Chondrocyte (in vitro differentiated cells): ENCODE measurements around the gene SDHA. TPM values are rescaled to one million over a fixed set of nuclear protein-coding genes. Genes with fewer than 3 reads are reported as not detected.

Experiments used
- DNase-seq: peaks from one replicate; pipeline ENCODE4 v3.0.0; 2021; ENCODE audit warnings: mixed read lengths, low spot score
- H3K27ac Mint-ChIP-seq: one replicate; pipeline ENCODE4 v1.8.0; 2021; ENCODE audit warnings: mild to moderate bottlenecking, moderate library complexity, mixed read lengths; ENCODE audit not compliant: unreplicated experiment
- H3K27me3 Mint-ChIP-seq: 2 replicates; pipeline ENCODE4 v1.8.0; 2021; ENCODE audit warnings: low read depth, mixed read lengths
- H3K36me3 Mint-ChIP-seq: 2 replicates; pipeline ENCODE4 v1.8.0; 2021; ENCODE audit warnings: low read depth, mixed read lengths
- H3K4me1 Mint-ChIP-seq: 2 replicates; pipeline ENCODE4 v1.8.0; 2021; ENCODE audit warnings: low read depth, mild to moderate bottlenecking, mixed read lengths
- H3K4me3 Mint-ChIP-seq: one replicate; pipeline ENCODE4 v1.8.0; 2021; ENCODE audit warnings: mild to moderate bottlenecking, moderate library complexity, mixed read lengths; ENCODE audit not compliant: unreplicated experiment
- H3K9me3 Mint-ChIP-seq: 2 replicates; pipeline ENCODE4 v1.8.0; 2021; ENCODE audit warnings: low read depth, mixed read lengths
- CTCF ChIP-seq: fragments of 200-600 bp; sonication (generic); IDR thresholded peaks from 2 replicates; pipeline ENCODE4 v1.5.0; 2021; ENCODE audit warnings: antibody characterized with exemption, mild to moderate bottlenecking, moderate library complexity
- total RNA-seq: library from RNA; stranded (reverse); gene quantifications from 3 replicates; pipeline ENCODE4 v1.2.1, GENCODE V29; 2021

The SDHA gene
- total RNA-seq, 1 donor from 2014 or later: 81.5 TPM

DNA sequence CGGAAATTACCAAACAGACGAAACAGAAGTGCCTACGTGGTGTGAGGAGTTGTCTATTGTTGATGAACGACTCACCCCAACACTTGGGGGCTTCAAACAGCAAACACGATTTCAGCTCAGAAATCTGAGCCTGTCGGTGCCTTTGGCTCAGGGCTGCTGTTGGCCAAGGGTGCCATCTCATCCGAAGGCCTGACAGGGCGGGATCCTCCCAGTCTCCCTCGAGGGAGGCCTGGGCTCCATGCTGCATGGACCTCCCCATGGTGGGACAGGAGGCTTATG, 25.5 kb upstream of the SDHA start:
- Mint-ChIP-seq H3K4me1 (peaks cover 7% of the 10 kb centered on the region), H3K9me3 (no peaks in the 10 kb centered on the region), H3K36me3 (no peaks in the 10 kb centered on the region), H3K4me3 (no peak overlapping the region), H3K27me3 (no peaks in the 10 kb centered on the region), H3K27ac (no peak overlapping the region)
- no peak for TF ChIP-seq CTCF
- peak; percentile 53 for DNase-seq

- Mint-ChIP-seq H3K36me3 (no peaks in the 10 kb centered on the region), H3K4me3 (no peak overlapping the region), H3K27me3 (no peaks in the 10 kb centered on the region), H3K4me1 (peaks cover 6% of the 10 kb centered on the region), H3K9me3 (no peaks in the 10 kb centered on the region), H3K27ac (no peak overlapping the region)
- DNase-seq: peak; percentile 84
- TF ChIP-seq CTCF: no peak
Observed at GRCh38 chr5:192970-193831, 24.9 kb upstream of the SDHA start.

- Mint-ChIP-seq H3K27me3 (no peaks in the 10 kb centered on the region), H3K27ac (no peak overlapping the region), H3K4me1 (no peaks in the 10 kb centered on the region), H3K36me3 (peaks cover 2% of the 10 kb centered on the region), H3K4me3 (no peak overlapping the region), H3K9me3 (no peaks in the 10 kb centered on the region)
- DNase-seq: no peak
- no peak for TF ChIP-seq CTCF
Observed at GRCh38 chr5:194102-194501, 24.0 kb upstream of the SDHA start.

DNA sequence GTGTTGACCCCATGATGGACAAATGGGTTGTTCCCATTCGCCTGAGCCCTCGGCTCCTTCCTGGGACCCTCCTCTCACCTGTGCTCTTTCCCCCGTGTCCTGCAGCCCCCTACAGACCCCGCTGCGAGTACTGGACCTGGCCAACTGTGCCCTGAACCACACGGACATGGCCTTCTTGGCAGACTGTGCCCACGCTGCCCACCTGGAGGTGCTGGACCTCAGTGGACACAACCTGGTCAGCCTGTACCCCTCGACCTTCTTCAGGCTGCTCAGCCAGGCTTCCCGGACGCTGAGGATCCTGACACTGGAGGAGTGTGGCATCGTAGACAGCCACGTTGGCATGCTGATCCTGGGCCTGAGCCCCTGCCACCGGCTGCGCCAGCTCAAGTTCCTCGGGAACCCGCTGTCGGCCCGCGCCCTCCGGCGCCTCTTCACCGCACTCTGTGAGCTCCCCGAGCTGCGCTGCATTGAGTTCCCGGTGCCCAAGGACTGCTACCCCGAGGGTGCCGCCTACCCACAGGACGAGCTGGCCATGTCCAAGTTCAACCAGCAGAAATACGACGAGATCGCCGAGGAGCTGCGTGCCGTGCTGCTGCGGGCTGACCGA, 23.4 kb upstream of the SDHA start:
- H3K4me3 Mint-ChIP-seq: no peak overlapping the region
- no peaks in the 10 kb centered on the region for H3K4me1 Mint-ChIP-seq
- no peaks in the 10 kb centered on the region for H3K9me3 Mint-ChIP-seq
- peak; percentile 91 for DNase-seq
- no peak overlapping the region for H3K27ac Mint-ChIP-seq
- H3K36me3 Mint-ChIP-seq: peaks cover 2% of the 10 kb centered on the region
- H3K27me3 Mint-ChIP-seq: no peaks in the 10 kb centered on the region
- TF ChIP-seq CTCF: no peak

DNA sequence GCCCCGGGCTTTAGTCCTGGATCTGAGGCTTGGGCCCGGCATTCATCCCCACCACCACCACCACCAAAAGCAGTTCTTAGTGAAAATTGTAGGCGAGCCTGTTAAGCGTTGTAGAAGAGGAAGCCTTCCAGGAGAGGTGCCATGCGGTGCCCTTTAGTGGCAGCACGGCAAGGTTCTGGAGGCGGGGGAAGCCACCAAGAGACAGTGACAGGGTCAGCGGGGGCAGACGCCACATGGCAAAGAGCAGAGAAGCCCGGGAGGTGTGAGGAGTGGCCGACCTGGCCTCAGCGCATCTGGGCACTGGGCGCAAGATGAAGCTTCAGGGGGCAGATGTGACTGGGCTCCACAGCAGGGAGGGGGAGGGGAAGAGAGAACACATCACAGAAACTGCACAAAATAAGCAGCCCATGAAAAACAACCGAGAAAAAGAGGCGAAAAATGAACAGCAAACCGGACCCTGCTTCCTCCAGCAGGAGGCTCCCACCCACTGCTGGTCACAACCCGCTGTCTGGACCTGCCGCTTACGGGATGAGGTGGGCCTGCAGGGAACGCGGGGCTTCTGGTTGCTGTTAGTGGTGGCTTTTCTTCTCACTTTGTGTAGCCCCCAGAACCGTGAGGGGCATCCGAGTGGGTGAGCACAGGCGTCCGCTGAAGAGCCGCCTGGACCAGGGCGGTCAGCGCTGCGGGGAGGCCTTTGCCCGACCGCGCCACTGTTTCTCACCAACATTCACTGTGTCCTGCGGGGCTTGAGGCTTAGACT, 22.5 kb upstream of the SDHA start:
- Mint-ChIP-seq H3K36me3 (peaks cover 2% of the 10 kb centered on the region), H3K27ac (no peak overlapping the region), H3K4me1 (no peaks in the 10 kb centered on the region), H3K27me3 (no peaks in the 10 kb centered on the region), H3K9me3 (no peaks in the 10 kb centered on the region), H3K4me3 (no peak overlapping the region)
- DNase-seq: peak; percentile 77
- TF ChIP-seq CTCF: peak; percentile 17
